ENCODE results near the gene UGT2B7. TPM values are rescaled to one million over a fixed set of nuclear protein-coding genes. Genes with fewer than 3 reads are reported as not detected.
A peak's percentile ranks its signal among the peaks of the same experiment; 100 is the strongest.

UGT2B7 gene
- total and polyA plus RNA-seq, 2 of the 13 experiments (the other 11 are each of a cell fraction or from before 2014, with no cell fraction given), result 26.8 to 41.8 TPM

GRCh38 chr4:69096111-69096656, at the start of gene UGT2B7 (continued):
- TF ChIP-seq MAX (IDR thresholded peaks at IDR 0.05), result peak; percentile 37; the same call in 1 of the 2 replicates
- TF ChIP-seq ZNF547 (CRISPR knock-in tag; IDR thresholded peaks at IDR 0.05), result no peak
- no peak for TF ChIP-seq NCOA1 (CRISPR knock-in tag; IDR thresholded peaks at IDR 0.05)
- TF ChIP-seq NR2F1 (CRISPR knock-in tag; IDR thresholded peaks at IDR 0.05), result 0 out of 4 replicates have a peak, but pooled peaks of 1 of the 2 experiments have one; percentile 33
- peak; percentile 70; the same call in 1 of the 2 replicates for TF ChIP-seq ELF4 (CRISPR knock-in tag; IDR thresholded peaks at IDR 0.05; ENCODE audit: borderline replicate concordance)
- peak; percentile 71 for TF ChIP-seq RXRB (CRISPR knock-in tag; IDR thresholded peaks at IDR 0.05; ENCODE audit: borderline replicate concordance)
- peak; percentile 22; the same call in 1 of the 2 replicates for TF ChIP-seq NFYB (CRISPR knock-in tag; IDR thresholded peaks at IDR 0.05)
- peak; percentile 81 for TF ChIP-seq ZNF629 (CRISPR knock-in tag; conservative IDR thresholded peaks at IDR 0.05)
- no peak for TF ChIP-seq KAT2B (IDR thresholded peaks at IDR 0.05; ENCODE audit: borderline replicate concordance, low read depth, low read length)
- peak; percentile 22 to 95; a peak in 2 of 4 replicates for TF ChIP-seq EP300 (IDR thresholded peaks at IDR 0.05; ENCODE audit: low read depth in 2 of 2, low read length in 2 of 2)
- TF ChIP-seq EP300 (CRISPR knock-in tag; IDR thresholded peaks at IDR 0.05; ENCODE audit: borderline replicate concordance), result peak; percentile 91
- TF ChIP-seq PAXIP1 (CRISPR knock-in tag; conservative IDR thresholded peaks at IDR 0.05), result peak; percentile 88
- no peak for TF ChIP-seq ZNF468 (CRISPR knock-in tag; IDR thresholded peaks at IDR 0.05)
- 0 out of 2 replicates have a peak, but pooled peaks have one; percentile 34 for TF ChIP-seq NR2F2 (IDR thresholded peaks at IDR 0.05; ENCODE audit: borderline replicate concordance, low read depth)
- no peak for TF ChIP-seq BRCA1 (CRISPR knock-in tag; IDR thresholded peaks at IDR 0.05)
- TF ChIP-seq SATB2 (CRISPR knock-in tag; IDR thresholded peaks at IDR 0.05), result peak; percentile 87; the same call in 1 of the 2 replicates
- peak; percentile 50; the same call in 1 of the 2 replicates for TF ChIP-seq FOXK1 (CRISPR knock-in tag; IDR thresholded peaks at IDR 0.05; ENCODE audit: borderline replicate concordance, low read depth)
- TF ChIP-seq HDAC1 (CRISPR knock-in tag; IDR thresholded peaks at IDR 0.05), result peak; percentile 67
- no peak for TF ChIP-seq KDM3A (CRISPR knock-in tag; IDR thresholded peaks at IDR 0.05; ENCODE audit: low read depth)
- TF ChIP-seq CREM (IDR thresholded peaks at IDR 0.05), result peak; percentile 85
- TF ChIP-seq CREM (CRISPR knock-in tag; IDR thresholded peaks at IDR 0.05), result no peak
- TF ChIP-seq TFDP1 (CRISPR knock-in tag; IDR thresholded peaks at IDR 0.05; ENCODE audit: borderline replicate concordance), result no peak
- TF ChIP-seq CEBPB (IDR thresholded peaks at IDR 0.05; ENCODE audit: borderline replicate concordance, low read depth, low read length), result peak; percentile 63
- 0 out of 2 replicates have a peak, but pooled peaks have one; percentile 36 for TF ChIP-seq HMG20B (CRISPR knock-in tag; conservative IDR thresholded peaks at IDR 0.05)
- TF ChIP-seq ZBTB42 (CRISPR knock-in tag; IDR thresholded peaks at IDR 0.05), result no peak
- no peak for TF ChIP-seq ZSCAN30 (CRISPR knock-in tag; IDR thresholded peaks at IDR 0.05)
- TF ChIP-seq TCF7L2 (IDR thresholded peaks at IDR 0.05; ENCODE audit: low read depth, low read length), result no peak; the same call in 1 of the 2 replicates
- TF ChIP-seq BCL6 (CRISPR knock-in tag; IDR thresholded peaks at IDR 0.05), result peak; percentile 81
- 0 out of 2 replicates have a peak, but pooled peaks have one; percentile 58 for TF ChIP-seq KLF6 (CRISPR knock-in tag; IDR thresholded peaks at IDR 0.05)
